ENCODE data around the gene SLIT3. TPM values are rescaled to one million over a fixed set of nuclear protein-coding genes. Genes with fewer than 3 reads are reported as not detected.

The SLIT3 gene
- total and polyA plus RNA-seq, 10 of the 15 experiments (the other 5 are each of a cell fraction or from before 2014, with no cell fraction given), result 0.05 TPM; not detected in 9

GRCh38 chr5:169064093-169064492 lies 236.8 kb downstream of the SLIT3 start:
- Histone ChIP-seq H3K9ac (ENCODE audit: control insufficient read depth, insufficient read depth, low read length) (no peak overlapping the region), H3K9me3 (replicated peaks; ENCODE audit: control insufficient read depth, insufficient read depth, low read length) (no peaks in the 10 kb centered on the region), H3K27ac (ENCODE audit: control insufficient read depth, insufficient read depth) (no peak overlapping the region), H2AFZ (ENCODE audit: control insufficient read depth, low read depth, low read length) (no peak overlapping the region), H3K27me3 (replicated peaks in 1 of 2; ENCODE audit: control insufficient read depth in 2 of 2, insufficient read depth in 2 of 2, low read length in 1 of 2) (peaks cover 5 to 8% of the 10 kb centered on the region in 2 experiments), H3K36me3 (ENCODE audit: control insufficient read depth in 2 of 2, insufficient read depth in 2 of 2, low read length in 1 of 2) (no peaks in the 10 kb centered on the region), H3K4me3 (no peak overlapping the region), H4K20me1 (ENCODE audit: control insufficient read depth, insufficient read depth) (0 out of 2 replicates have a peak, but pooled peaks cover 2% of the 10 kb centered on the region), H3K4me2 (ENCODE audit: control insufficient read depth, insufficient read depth) (no peak overlapping the region), H3K4me1 (ENCODE audit: control insufficient read depth, insufficient read depth, low read length) (no peaks in the 10 kb centered on the region), H3K79me2 (ENCODE audit: control insufficient read depth, insufficient read depth, low read length) (no peaks in the 10 kb centered on the region)
- no TSS peak for BruUV-seq (replicated peaks)
- 15% methylated on average over 3 of the region's 3 CpGs for WGBS (ENCODE audit: insufficient coverage, insufficient replicate concordance, low lambda C conversion rate, missing lambda C conversion rate)
- DNase-seq (ENCODE audit: low read depth, low spot score) (no peak), FAIRE-seq (no peak), ATAC-seq (no peak)
- POLR2A ChIA-PET, result no interaction called here
- SMC1A ChIA-PET (ENCODE audit: uncharacterized antibody, unreplicated experiment), result no interaction called here
- TF ChIP-seq NFYA (IDR thresholded peaks at IDR 0.05; ENCODE audit: borderline replicate concordance, low read depth, low read length), result no peak
- TF ChIP-seq FOS (IDR thresholded peaks at IDR 0.05; ENCODE audit: borderline replicate concordance, extremely low read depth, insufficient read length), result no peak
- TF ChIP-seq PRDM15 (CRISPR knock-in tag; IDR thresholded peaks at IDR 0.05), result no peak
- no peak for TF ChIP-seq ETV6 (conservative IDR thresholded peaks at IDR 0.05 in 1 of 2, IDR thresholded peaks at IDR 0.05 in 1 of 2; ENCODE audit: borderline replicate concordance in 1 of 2, low read depth in 1 of 2)
- intact Hi-C loops (cut with micrococcal nuclease; ENCODE audit: unreplicated experiment) (no loop called here), in situ Hi-C loops (cut with MboI) (no loop called here)
- RAD21 ChIA-PET (ENCODE audit: unreplicated experiment), result no interaction called here
- CTCF ChIA-PET, result no interaction called here
